ENCODE results near the gene HDAC4. TPM values are rescaled to one million over a fixed set of nuclear protein-coding genes. Genes with fewer than 3 reads are reported as not detected.

HDAC4 gene
- total and polyA plus RNA-seq, 2 experiments from 2014 or later, result 8.1 to 41.8 TPM

DNA sequence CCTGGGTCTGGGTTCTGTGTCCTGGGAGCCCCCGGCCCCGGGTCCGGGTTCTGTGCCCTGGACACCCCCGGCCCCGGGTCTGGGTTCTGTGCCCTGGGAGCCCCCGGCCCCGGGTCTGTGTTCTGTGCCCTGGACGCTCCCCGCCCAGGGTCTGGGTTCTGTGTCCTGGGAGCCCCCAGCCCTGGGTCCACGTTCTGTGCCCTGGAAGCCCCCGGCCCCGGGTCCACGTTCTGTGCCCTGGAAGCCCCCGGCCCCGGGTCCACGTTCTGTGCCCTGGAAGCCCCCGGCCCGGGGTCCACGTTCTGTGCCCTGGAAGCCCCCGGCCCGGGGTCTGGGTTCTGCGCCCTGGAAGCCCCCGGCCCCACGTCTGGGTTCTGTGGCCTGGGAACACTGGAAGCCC lies 299.0 kb downstream of the HDAC4 start:
- H3K36me3 ChIP-seq (ENCODE audit: insufficient read depth), result no peaks in the 10 kb centered on the region

DNA sequence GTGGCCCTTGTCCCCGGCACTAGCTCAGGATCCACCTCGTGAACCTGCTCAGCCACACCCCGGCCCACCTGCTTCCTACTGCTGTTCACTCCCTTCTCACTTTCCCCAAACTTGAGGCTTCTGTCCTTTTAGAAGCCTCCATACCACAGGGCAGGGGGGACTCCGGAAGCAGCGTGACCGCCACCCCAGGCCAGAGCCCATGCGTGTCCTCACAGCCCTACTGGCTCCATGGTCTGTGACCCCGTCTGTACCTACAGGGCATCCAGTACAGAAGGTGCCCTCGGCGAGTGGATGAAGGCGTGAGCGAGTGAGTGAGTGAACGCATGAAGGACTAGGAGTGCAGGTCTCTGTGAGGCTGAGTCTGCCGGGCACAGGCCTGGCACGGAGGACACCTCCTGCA lies 299.7 kb downstream of the HDAC4 start:
- Mint-ChIP-seq H3K27ac (no peak overlapping the region), H3K27me3 (ENCODE audit: insufficient read depth, low read depth, poor library complexity) (peaks cover 13% of the 10 kb centered on the region), H3K36me3 (ENCODE audit: low read depth) (peaks cover 7% of the 10 kb centered on the region), H3K4me1 (no peaks in the 10 kb centered on the region), H3K4me3 (no peak overlapping the region), H3K9me3 (no peaks in the 10 kb centered on the region)
- no peak overlapping the region for H2AFZ ChIP-seq
- no peak for DNase-seq (ENCODE audit: low spot score)
- no peaks in the 10 kb centered on the region for H3K27me3 ChIP-seq (ENCODE audit: insufficient read depth)
- no peak overlapping the region for H3K4me2 ChIP-seq
- no peaks in the 10 kb centered on the region for H3K36me3 ChIP-seq (ENCODE audit: insufficient read depth)
- H3F3A ChIP-seq (replicated peaks; ENCODE audit: low read depth), result no peaks in the 10 kb centered on the region
- H3K9me2 ChIP-seq (ENCODE audit: insufficient read depth), result no peaks in the 10 kb centered on the region
- no peak overlapping the region for H3K4me3 ChIP-seq
- H3K79me2 ChIP-seq (replicated peaks; ENCODE audit: insufficient read depth), result no peaks in the 10 kb centered on the region
- ATAC-seq, result no peak
- 0 out of 2 replicates have a peak, but pooled peaks cover 4% of the 10 kb centered on the region for H4K20me1 ChIP-seq (replicated peaks; ENCODE audit: insufficient read depth)
- H3K27ac ChIP-seq (ENCODE audit: low read depth), result no peak overlapping the region
- H3K4me1 ChIP-seq (ENCODE audit: insufficient read depth), result no peaks in the 10 kb centered on the region
- TF ChIP-seq STAT1 (IDR thresholded peaks at IDR 0.05; ENCODE audit: unreplicated experiment), result no peak

More for the DNA sequence above, 299.0 kb downstream of the HDAC4 start:
- Histone ChIP-seq H3K9me2 (ENCODE audit: insufficient read depth) (no peaks in the 10 kb centered on the region), H3K27me3 (ENCODE audit: insufficient read depth) (no peaks in the 10 kb centered on the region), H3K79me2 (replicated peaks; ENCODE audit: insufficient read depth) (no peaks in the 10 kb centered on the region), H3K4me2 (no peak overlapping the region), H3K27ac (ENCODE audit: low read depth) (no peak overlapping the region), H3K4me1 (ENCODE audit: insufficient read depth) (no peaks in the 10 kb centered on the region), H2AFZ (no peak overlapping the region), H3F3A (replicated peaks; ENCODE audit: low read depth) (no peaks in the 10 kb centered on the region), H3K4me3 (no peak overlapping the region), H4K20me1 (replicated peaks; ENCODE audit: insufficient read depth) (0 out of 2 replicates have a peak, but pooled peaks cover 4% of the 10 kb centered on the region)
- Mint-ChIP-seq H3K36me3 (ENCODE audit: low read depth) (peaks cover 7% of the 10 kb centered on the region), H3K9me3 (no peaks in the 10 kb centered on the region), H3K27me3 (ENCODE audit: insufficient read depth, low read depth, poor library complexity) (peaks cover 15% of the 10 kb centered on the region), H3K4me1 (no peaks in the 10 kb centered on the region), H3K4me3 (no peak overlapping the region), H3K27ac (no peak overlapping the region)
- no peak for DNase-seq (ENCODE audit: low spot score)
- TF ChIP-seq, protein P1, sequence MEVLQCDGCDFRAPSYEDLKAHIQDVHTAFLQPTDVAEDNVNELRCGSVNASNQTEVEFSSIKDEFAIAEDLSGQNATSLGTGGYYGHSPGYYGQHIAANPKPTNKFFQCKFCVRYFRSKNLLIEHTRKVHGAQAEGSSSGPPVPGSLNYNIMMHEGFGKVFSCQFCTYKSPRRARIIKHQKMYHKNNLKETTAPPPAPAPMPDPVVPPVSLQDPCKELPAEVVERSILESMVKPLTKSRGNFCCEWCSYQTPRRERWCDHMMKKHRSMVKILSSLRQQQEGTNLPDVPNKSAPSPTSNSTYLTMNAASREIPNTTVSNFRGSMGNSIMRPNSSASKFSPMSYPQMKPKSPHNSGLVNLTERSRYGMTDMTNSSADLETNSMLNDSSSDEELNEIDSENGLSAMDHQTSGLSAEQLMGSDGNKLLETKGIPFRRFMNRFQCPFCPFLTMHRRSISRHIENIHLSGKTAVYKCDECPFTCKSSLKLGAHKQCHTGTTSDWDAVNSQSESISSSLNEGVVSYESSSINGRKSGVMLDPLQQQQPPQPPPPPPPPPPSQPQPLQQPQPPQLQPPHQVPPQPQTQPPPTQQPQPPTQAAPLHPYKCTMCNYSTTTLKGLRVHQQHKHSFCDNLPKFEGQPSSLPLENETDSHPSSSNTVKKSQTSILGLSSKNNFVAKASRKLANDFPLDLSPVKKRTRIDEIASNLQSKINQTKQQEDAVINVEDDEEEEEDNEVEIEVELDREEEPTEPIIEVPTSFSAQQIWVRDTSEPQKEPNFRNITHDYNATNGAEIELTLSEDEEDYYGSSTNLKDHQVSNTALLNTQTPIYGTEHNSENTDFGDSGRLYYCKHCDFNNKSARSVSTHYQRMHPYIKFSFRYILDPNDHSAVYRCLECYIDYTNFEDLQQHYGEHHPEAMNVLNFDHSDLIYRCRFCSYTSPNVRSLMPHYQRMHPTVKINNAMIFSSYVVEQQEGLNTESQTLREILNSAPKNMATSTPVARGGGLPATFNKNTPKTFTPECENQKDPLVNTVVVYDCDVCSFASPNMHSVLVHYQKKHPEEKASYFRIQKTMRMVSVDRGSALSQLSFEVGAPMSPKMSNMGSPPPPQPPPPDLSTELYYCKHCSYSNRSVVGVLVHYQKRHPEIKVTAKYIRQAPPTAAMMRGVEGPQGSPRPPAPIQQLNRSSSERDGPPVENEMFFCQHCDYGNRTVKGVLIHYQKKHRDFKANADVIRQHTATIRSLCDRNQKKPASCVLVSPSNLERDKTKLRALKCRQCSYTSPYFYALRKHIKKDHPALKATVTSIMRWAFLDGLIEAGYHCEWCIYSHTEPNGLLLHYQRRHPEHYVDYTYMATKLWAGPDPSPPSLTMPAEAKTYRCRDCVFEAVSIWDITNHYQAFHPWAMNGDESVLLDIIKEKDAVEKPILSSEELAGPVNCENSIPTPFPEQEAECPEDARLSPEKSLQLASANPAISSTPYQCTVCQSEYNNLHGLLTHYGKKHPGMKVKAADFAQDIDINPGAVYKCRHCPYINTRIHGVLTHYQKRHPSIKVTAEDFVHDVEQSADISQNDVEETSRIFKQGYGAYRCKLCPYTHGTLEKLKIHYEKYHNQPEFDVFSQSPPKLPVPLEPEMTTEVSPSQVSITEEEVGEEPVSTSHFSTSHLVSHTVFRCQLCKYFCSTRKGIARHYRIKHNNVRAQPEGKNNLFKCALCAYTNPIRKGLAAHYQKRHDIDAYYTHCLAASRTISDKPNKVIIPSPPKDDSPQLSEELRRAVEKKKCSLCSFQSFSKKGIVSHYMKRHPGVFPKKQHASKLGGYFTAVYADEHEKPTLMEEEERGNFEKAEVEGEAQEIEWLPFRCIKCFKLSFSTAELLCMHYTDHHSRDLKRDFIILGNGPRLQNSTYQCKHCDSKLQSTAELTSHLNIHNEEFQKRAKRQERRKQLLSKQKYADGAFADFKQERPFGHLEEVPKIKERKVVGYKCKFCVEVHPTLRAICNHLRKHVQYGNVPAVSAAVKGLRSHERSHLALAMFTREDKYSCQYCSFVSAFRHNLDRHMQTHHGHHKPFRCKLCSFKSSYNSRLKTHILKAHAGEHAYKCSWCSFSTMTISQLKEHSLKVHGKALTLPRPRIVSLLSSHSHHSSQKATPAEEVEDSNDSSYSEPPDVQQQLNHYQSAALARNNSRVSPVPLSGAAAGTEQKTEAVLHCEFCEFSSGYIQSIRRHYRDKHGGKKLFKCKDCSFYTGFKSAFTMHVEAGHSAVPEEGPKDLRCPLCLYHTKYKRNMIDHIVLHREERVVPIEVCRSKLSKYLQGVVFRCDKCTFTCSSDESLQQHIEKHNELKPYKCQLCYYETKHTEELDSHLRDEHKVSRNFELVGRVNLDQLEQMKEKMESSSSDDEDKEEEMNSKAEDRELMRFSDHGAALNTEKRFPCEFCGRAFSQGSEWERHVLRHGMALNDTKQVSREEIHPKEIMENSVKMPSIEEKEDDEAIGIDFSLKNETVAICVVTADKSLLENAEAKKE (CRISPR knock-in tag; IDR thresholded peaks at IDR 0.05), result no peak
- ATAC-seq, result no peak

All from GM23338 (cell line).